ENCODE measurements around the gene CPA1. TPM values are rescaled to one million over a fixed set of nuclear protein-coding genes. Genes with fewer than 3 reads are reported as not detected.

The CPA1 gene
- total and polyA plus RNA-seq, 10 of the 15 experiments (the other 5 are each of a cell fraction or from before 2014, with no cell fraction given), result 8.0 TPM; not detected in 9

GRCh38 chr7:130350945-130351790 is 29.1 kb upstream of the CPA1 start (continued):
- TF ChIP-seq BACH1 (IDR thresholded peaks at IDR 0.05; ENCODE audit: borderline replicate concordance) (no peak), ZSCAN29 (IDR thresholded peaks at IDR 0.05) (no peak), ZNF622 (IDR thresholded peaks at IDR 0.05) (no peak), USF1 (IDR thresholded peaks at IDR 0.05; ENCODE audit: borderline replicate concordance, extremely low read length, insufficient read depth, low read depth, low read length) (no peak), SP1 (IDR thresholded peaks at IDR 0.05; ENCODE audit: low read depth, low read length) (no peak), FOS (IDR thresholded peaks at IDR 0.05; ENCODE audit: borderline replicate concordance, extremely low read depth, insufficient read length) (no peak), EP300 (IDR thresholded peaks at IDR 0.05; ENCODE audit: borderline replicate concordance in 1 of 2, control insufficient read depth in 1 of 2, low read depth in 2 of 2, low read length in 2 of 2) (no peak), ASH2L (IDR thresholded peaks at IDR 0.05; ENCODE audit: borderline replicate concordance, low read depth) (no peak), TCF7 (IDR thresholded peaks at IDR 0.05; ENCODE audit: borderline replicate concordance) (peak; percentile 99), RELA (IDR thresholded peaks at IDR 0.05; ENCODE audit: borderline replicate concordance, partially characterized antibody) (peak; percentile 62), ZZZ3 (IDR thresholded peaks at IDR 0.05; ENCODE audit: control insufficient read depth, insufficient read length, low read depth) (no peak), NR2C1 (IDR thresholded peaks at IDR 0.05) (no peak), MTA2 (IDR thresholded peaks at IDR 0.05; ENCODE audit: low read depth) (peak; percentile 38), NBN (IDR thresholded peaks at IDR 0.05) (0 out of 2 replicates have a peak, but pooled peaks have one; percentile 19), PML (IDR thresholded peaks at IDR 0.05; ENCODE audit: low read length) (no peak), RFX5 (IDR thresholded peaks at IDR 0.05; ENCODE audit: low read depth, low read length) (no peak), POU2F2 (IDR thresholded peaks at IDR 0.05; ENCODE audit: borderline replicate concordance, low read depth, low read length) (0 out of 3 replicates have a peak, but pooled peaks have one; percentile 17), NKRF (conservative IDR thresholded peaks at IDR 0.05) (no peak), YBX1 (IDR thresholded peaks at IDR 0.05) (no peak), ZBED1 (IDR thresholded peaks at IDR 0.05; ENCODE audit: borderline replicate concordance) (no peak; the same call in 1 of the 2 replicates), FOXK2 (IDR thresholded peaks at IDR 0.05) (no peak), IRF3 (IDR thresholded peaks at IDR 0.05) (no peak), EED (IDR thresholded peaks at IDR 0.05; ENCODE audit: low read depth) (peak; percentile 83)
- TF ChIP-seq, protein P1, sequence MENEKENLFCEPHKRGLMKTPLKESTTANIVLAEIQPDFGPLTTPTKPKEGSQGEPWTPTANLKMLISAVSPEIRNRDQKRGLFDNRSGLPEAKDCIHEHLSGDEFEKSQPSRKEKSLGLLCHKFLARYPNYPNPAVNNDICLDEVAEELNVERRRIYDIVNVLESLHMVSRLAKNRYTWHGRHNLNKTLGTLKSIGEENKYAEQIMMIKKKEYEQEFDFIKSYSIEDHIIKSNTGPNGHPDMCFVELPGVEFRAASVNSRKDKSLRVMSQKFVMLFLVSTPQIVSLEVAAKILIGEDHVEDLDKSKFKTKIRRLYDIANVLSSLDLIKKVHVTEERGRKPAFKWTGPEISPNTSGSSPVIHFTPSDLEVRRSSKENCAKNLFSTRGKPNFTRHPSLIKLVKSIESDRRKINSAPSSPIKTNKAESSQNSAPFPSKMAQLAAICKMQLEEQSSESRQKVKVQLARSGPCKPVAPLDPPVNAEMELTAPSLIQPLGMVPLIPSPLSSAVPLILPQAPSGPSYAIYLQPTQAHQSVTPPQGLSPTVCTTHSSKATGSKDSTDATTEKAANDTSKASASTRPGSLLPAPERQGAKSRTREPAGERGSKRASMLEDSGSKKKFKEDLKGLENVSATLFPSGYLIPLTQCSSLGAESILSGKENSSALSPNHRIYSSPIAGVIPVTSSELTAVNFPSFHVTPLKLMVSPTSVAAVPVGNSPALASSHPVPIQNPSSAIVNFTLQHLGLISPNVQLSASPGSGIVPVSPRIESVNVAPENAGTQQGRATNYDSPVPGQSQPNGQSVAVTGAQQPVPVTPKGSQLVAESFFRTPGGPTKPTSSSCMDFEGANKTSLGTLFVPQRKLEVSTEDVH (IDR thresholded peaks at IDR 0.05; ENCODE audit: low read depth, partially characterized antibody), result no peak
